PC-9 (cell line): Measurements from ENCODE around the gene HOXB3. TPM values are rescaled to one million over a fixed set of nuclear protein-coding genes. Genes with fewer than 3 reads are reported as not detected.

Experiments used
- BruUV-seq: library from RNA; stranded (reverse); fragments of 400-500 nt; replicated peaks from 2 replicates; lab custom pipeline; 2021; lab: Mats Ljungman, UMichigan
- CTCF ChIA-PET: fragments of 300-600 bp; sonication (Branson Sonifier 250); formaldehyde crosslinking; loops from one replicate; lab custom pipeline; 2022; ENCODE audit warnings: antibody characterized with exemption; lab: Charles Lee
- POLR2A ChIA-PET: fragments of 300-600 bp; sonication (Branson Sonifier 250); formaldehyde crosslinking; loops from one replicate; lab custom pipeline; 2022; ENCODE audit warnings: antibody characterized with exemption; ENCODE audit not compliant: unreplicated experiment; lab: Charles Lee
- DNase-seq, 2 experiments: peaks; one replicate each; pipeline versions ENCODE4 v3.0.0 to v3.0.0-alpha.2; 2015 to 2022; ENCODE audit warnings: mixed read lengths in 1 of 2
- H2AFZ ChIP-seq: fragments of 200-600 bp; sonication (generic); 2 replicates; pipeline ENCODE4 v1.8.1; 2017; ENCODE audit warnings: antibody characterized with exemption
- H3F3A ChIP-seq: fragments of 200-600 bp; sonication (generic); 2 replicates; pipeline ENCODE4 v1.8.1; 2017; ENCODE audit warnings: antibody characterized with exemption, mild to moderate bottlenecking, low read depth; ENCODE audit not compliant: insufficient read depth
- H3K27ac ChIP-seq: fragments of 200-600 bp; sonication (generic); 2 replicates; pipeline ENCODE4 v1.6.1; 2016; ENCODE audit warnings: mixed run types
- H3K27me3 ChIP-seq: fragments of 200-600 bp; sonication (generic); 2 replicates; pipeline ENCODE4 v1.6.1; 2016; ENCODE audit warnings: low read depth, mixed run types; ENCODE audit not compliant: insufficient read depth
- H3K36me3 ChIP-seq: fragments of 200-600 bp; sonication (generic); 2 replicates; pipeline ENCODE4 v1.6.1; 2016; ENCODE audit warnings: low read depth, mixed run types
- H3K4me1 ChIP-seq: fragments of 200-600 bp; sonication (generic); replicated peaks from 2 replicates; pipeline ENCODE4 v1.6.1; 2016; ENCODE audit warnings: mixed run types; ENCODE audit not compliant: insufficient read depth
- H3K4me2 ChIP-seq: fragments of 200-600 bp; sonication (generic); 2 replicates; pipeline ENCODE4 v1.6.1; 2017; ENCODE audit warnings: mixed run types
- H3K4me3 ChIP-seq: fragments of 200-600 bp; sonication (generic); 2 replicates; pipeline ENCODE4 v1.6.1; 2016; ENCODE audit warnings: mixed run types
- H3K79me2 ChIP-seq: fragments of 200-600 bp; sonication (generic); 2 replicates; pipeline ENCODE4 v1.6.1; 2017; ENCODE audit warnings: low read depth, mixed run types
- H3K9me2 ChIP-seq: fragments of 200-600 bp; sonication (generic); 2 replicates; pipeline ENCODE4 v1.8.1; 2017; ENCODE audit warnings: mild to moderate bottlenecking; ENCODE audit not compliant: insufficient read depth
- H3K9me3 ChIP-seq: fragments of 200-600 bp; sonication (generic); 2 replicates; pipeline ENCODE4 v1.8.1; 2016; ENCODE audit warnings: low read depth; ENCODE audit not compliant: insufficient read depth
- H4K20me1 ChIP-seq: fragments of 200-600 bp; sonication (generic); 2 replicates; pipeline ENCODE4 v1.8.1; 2017; ENCODE audit not compliant: insufficient read depth
- CTCF ChIP-seq: fragments of 200-600 bp; sonication (generic); conservative IDR thresholded peaks from 2 replicates; pipeline ENCODE4 v1.6.1; 2017; ENCODE audit warnings: mixed run types, antibody characterized with exemption, mild to moderate bottlenecking, moderate library complexity
- EZH2 ChIP-seq: fragments of 200-600 bp; sonication (generic); IDR thresholded peaks from 2 replicates; pipeline ENCODE4 v1.8.0; 2017; ENCODE audit warnings: antibody characterized with exemption, low read depth
- intact Hi-C: fragments of 100-400 bp; cut with micrococcal nuclease; formaldehyde crosslinking; loops from one replicate; pipeline ENCODE4 v1.10.0; 2022; ENCODE audit not compliant: unreplicated experiment
- total RNA-seq: library from RNA; stranded (reverse); gene quantifications from 2 replicates; pipeline ENCODE4 v1.2.3, GENCODE V29; 2021

HOXB3 gene
- total RNA-seq, 1 experiment from 2014 or later, result 19.1 TPM

GRCh38 chr17:48601539-48602425 is 11.7 kb upstream of the HOXB3 start:
- CTCF ChIA-PET, result interaction anchor here (0.6 to 0.7 kb wide), 2 partner anchors 114 to 594 kb away, joined by 4 read pairs; no protein-coding TSS in a partner anchor
- Histone ChIP-seq H2AFZ (0 out of 2 replicates have a peak overlapping the region, but pooled peaks have one; percentile 57), H4K20me1 (peaks cover 41% of the 10 kb centered on the region), H3K4me3 (peak overlapping the region; percentile 74; the same call in 1 of the 2 replicates), H3K27me3 (no peaks in the 10 kb centered on the region), H3K4me1 (peaks cover 19% of the 10 kb centered on the region), H3K36me3 (no peaks in the 10 kb centered on the region), H3K27ac (no peak overlapping the region), H3K79me2 (peaks cover 78% of the 10 kb centered on the region), H3K9me3 (no peaks in the 10 kb centered on the region), H3K9me2 (no peaks in the 10 kb centered on the region), H3K4me2 (peak overlapping the region; percentile 93), H3F3A (peaks cover 22% of the 10 kb centered on the region; the same call in 1 of the 2 replicates)
- POLR2A ChIA-PET, result interaction anchor here (0.5 to 0.7 kb wide), 2 partner anchors 17 to 109 kb away, joined by 3 to 19 read pairs; no protein-coding TSS in a partner anchor
- no peak for DNase-seq
- TF ChIP-seq CTCF, result no peak
- no peak for TF ChIP-seq EZH2
- intact Hi-C loops, result no loop called here
- no TSS peak for BruUV-seq

GRCh38 chr17:48601207-48601538 is 11.1 kb upstream of the HOXB3 start:
- Histone ChIP-seq H3K4me3 (no peak overlapping the region), H3K79me2 (peaks cover 79% of the 10 kb centered on the region)
- CTCF ChIA-PET, result interaction anchor here (0.6 to 0.7 kb wide), 2 partner anchors 114 to 593 kb away, joined by 4 read pairs; no protein-coding TSS in a partner anchor

More at GRCh38 chr17:48601207-48601538, 11.1 kb upstream of the HOXB3 start:
- Histone ChIP-seq H3K4me1 (peaks cover 19% of the 10 kb centered on the region), H3F3A (peaks cover 22% of the 10 kb centered on the region; the same call in 1 of the 2 replicates), H3K4me2 (no peak overlapping the region), H3K9me3 (no peaks in the 10 kb centered on the region), H3K9me2 (no peaks in the 10 kb centered on the region), H3K27ac (no peak overlapping the region), H4K20me1 (peaks cover 41% of the 10 kb centered on the region), H3K36me3 (no peaks in the 10 kb centered on the region), H3K27me3 (no peaks in the 10 kb centered on the region), H2AFZ (no peak overlapping the region)
- no peak for DNase-seq
- no TSS peak for BruUV-seq
- no peak for TF ChIP-seq CTCF
- TF ChIP-seq EZH2, result no peak
- POLR2A ChIA-PET, result interaction anchor here (0.5 kb wide), 1 partner anchor 17 kb away, joined by 3 read pairs; no protein-coding TSS in a partner anchor
- intact Hi-C loops, result no loop called here
